Measurements from ENCODE around the gene PNCK.
"Not testable (repeated sequence)": the region's sequence is repeated elsewhere in the genome, so short reads cannot be mapped to it uniquely, and the experiment has no call there.

PNCK gene

DNA sequence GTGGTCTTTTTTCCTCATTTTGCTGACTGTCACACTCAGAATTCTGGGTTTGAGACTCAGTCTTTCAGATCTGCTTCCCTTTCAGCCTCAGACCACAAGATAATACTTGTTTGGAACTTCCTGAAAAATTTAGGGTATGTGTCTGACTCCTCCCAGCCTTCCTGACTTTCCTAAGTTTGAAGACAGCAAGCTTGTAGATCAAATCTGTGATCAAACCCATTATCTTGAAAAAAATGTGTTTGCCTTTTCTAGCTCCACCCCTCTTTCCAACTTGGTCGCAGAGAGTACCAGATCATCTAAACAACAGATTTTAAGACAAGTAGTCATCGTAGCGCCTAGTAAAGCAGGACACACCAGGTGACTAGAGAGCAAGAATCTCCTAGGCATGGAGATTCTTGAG, 40.6 kb upstream of the PNCK start:
- H3K4me1 ChIP-seq (ENCODE audit: control insufficient read depth in 1 of 2, insufficient read depth in 1 of 2, low read depth in 1 of 2, low read length in 1 of 2), result no peaks in the 10 kb centered on the region
- peaks cover 61% of the 10 kb centered on the region for H3K36me3 ChIP-seq
- H3K27ac ChIP-seq, result no peak overlapping the region
- H3K9me3 ChIP-seq, result no peaks in the 10 kb centered on the region
- H3K27me3 ChIP-seq, result no peaks in the 10 kb centered on the region
- TF ChIP-seq, protein P1, sequence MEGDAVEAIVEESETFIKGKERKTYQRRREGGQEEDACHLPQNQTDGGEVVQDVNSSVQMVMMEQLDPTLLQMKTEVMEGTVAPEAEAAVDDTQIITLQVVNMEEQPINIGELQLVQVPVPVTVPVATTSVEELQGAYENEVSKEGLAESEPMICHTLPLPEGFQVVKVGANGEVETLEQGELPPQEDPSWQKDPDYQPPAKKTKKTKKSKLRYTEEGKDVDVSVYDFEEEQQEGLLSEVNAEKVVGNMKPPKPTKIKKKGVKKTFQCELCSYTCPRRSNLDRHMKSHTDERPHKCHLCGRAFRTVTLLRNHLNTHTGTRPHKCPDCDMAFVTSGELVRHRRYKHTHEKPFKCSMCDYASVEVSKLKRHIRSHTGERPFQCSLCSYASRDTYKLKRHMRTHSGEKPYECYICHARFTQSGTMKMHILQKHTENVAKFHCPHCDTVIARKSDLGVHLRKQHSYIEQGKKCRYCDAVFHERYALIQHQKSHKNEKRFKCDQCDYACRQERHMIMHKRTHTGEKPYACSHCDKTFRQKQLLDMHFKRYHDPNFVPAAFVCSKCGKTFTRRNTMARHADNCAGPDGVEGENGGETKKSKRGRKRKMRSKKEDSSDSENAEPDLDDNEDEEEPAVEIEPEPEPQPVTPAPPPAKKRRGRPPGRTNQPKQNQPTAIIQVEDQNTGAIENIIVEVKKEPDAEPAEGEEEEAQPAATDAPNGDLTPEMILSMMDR (IDR thresholded peaks at IDR 0.05), result no peak
- H3K4me3 ChIP-seq (ENCODE audit: low read depth in 1 of 2, low read length in 1 of 2), result no peak overlapping the region

DNA sequence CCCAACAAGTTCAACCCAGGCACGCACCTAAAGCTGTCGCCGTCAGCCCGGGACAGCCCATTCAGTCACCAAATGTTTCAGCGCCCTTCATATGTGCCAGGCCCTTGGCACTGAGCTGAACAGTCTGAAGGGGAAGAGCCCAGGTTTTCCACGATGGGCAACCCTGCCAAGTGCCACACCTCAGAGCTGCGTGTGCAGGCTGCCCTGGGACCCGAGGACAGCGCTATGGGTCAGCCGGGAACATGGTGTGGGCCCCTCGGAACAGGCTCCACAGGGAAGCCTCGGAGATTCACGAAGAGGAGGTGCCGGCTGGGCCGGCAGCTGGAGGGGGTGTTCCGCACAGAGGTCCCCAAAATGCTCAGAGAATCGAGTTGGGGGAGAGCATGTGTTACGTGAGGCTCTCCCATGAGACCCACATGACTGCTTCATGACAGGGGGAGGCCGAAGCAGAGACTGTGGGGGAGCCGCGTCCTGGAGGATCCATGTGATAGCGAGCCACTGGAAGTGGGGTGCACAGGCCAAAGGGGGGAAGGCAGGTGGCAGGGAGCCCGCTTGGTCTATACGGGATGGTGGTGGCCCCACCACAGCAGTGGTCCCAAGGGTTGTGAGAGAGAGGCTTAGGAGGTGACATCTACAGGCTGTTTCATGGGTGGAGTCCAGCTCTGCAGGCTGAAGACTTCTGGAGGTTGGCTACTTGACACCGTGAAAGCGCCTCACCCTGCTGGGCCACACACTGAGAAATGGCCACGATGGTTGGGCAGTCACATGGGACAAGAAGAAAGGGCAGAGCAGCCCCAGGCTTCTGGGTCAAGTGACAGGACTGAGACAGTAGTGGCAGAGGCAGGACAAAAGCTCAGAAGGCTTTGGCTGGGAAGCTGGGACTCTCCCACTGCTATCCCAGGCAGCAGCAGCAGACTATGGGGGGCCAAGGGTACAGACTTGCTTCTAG, 36.4 kb upstream of the PNCK start:
- TF ChIP-seq, protein P1 (IDR thresholded peaks at IDR 0.05), result no peak
- H3K9me3 ChIP-seq, result no peaks in the 10 kb centered on the region
- no peaks in the 10 kb centered on the region for H3K4me1 ChIP-seq (ENCODE audit: control insufficient read depth in 1 of 2, insufficient read depth in 1 of 2, low read depth in 1 of 2, low read length in 1 of 2)
- no peak overlapping the region for H3K4me3 ChIP-seq (ENCODE audit: low read depth in 1 of 2, low read length in 1 of 2)
- H3K27ac ChIP-seq, result no peak overlapping the region
- no peaks in the 10 kb centered on the region for H3K27me3 ChIP-seq
- peaks cover 56% of the 10 kb centered on the region for H3K36me3 ChIP-seq

DNA sequence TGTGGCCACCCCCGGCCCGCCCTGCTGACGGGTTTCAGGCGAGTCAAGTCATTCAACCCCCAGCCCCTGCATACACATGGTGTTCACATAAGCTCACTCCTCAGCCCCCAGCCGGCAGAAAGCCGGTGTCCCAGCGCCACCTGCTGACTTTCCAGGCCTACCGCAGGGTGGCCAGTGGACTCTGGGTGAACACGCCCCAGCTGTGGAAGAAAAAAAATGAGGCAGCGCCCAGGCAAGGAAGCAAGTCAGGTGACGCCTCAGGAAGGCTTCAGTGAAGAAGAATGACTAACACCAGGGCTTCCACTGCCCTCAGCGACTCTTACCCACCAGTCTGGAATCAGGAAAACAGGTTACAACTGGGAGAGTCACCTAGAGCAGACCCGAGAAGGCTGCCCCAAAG, 34.8 kb upstream of the PNCK start:
- no peak overlapping the region for H3K27ac ChIP-seq
- peaks cover 61% of the 10 kb centered on the region for H3K36me3 ChIP-seq
- TF ChIP-seq, protein P1 (IDR thresholded peaks at IDR 0.05), result no peak
- no peaks in the 10 kb centered on the region for H3K27me3 ChIP-seq
- H3K9me3 ChIP-seq, result no peaks in the 10 kb centered on the region
- H3K4me3 ChIP-seq (ENCODE audit: low read depth in 1 of 2, low read length in 1 of 2), result no peak overlapping the region
- no peaks in the 10 kb centered on the region for H3K4me1 ChIP-seq (ENCODE audit: control insufficient read depth in 1 of 2, insufficient read depth in 1 of 2, low read depth in 1 of 2, low read length in 1 of 2)

DNA sequence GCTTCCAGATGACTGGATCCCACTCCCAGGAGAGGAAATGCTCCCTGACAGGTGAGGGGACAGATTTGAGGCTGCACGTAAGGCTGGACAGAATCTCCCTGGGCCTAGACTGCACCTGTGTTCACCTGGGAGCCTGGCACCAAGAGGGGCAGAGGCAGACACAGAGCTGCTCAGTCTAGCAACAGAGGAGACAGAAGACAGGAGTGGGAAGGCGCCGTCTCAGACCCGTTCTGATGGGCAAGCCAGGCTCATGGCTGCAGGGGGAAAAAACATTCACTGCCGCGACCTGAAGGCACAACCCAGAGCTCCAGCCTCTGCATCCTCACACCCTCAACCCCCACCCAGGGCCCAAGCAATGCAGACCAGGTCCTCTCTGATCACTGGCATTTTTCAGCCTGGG, 33.8 kb upstream of the PNCK start:
- no peaks in the 10 kb centered on the region for H3K4me1 ChIP-seq (ENCODE audit: control insufficient read depth in 1 of 2, insufficient read depth in 1 of 2, low read depth in 1 of 2, low read length in 1 of 2)
- peaks cover 61% of the 10 kb centered on the region for H3K36me3 ChIP-seq
- no peaks in the 10 kb centered on the region for H3K9me3 ChIP-seq
- no peaks in the 10 kb centered on the region for H3K27me3 ChIP-seq
- no peak overlapping the region for H3K27ac ChIP-seq
- TF ChIP-seq, protein P1 (IDR thresholded peaks at IDR 0.05), result no peak
- H3K4me3 ChIP-seq (ENCODE audit: low read depth in 1 of 2, low read length in 1 of 2), result no peak overlapping the region

DNA sequence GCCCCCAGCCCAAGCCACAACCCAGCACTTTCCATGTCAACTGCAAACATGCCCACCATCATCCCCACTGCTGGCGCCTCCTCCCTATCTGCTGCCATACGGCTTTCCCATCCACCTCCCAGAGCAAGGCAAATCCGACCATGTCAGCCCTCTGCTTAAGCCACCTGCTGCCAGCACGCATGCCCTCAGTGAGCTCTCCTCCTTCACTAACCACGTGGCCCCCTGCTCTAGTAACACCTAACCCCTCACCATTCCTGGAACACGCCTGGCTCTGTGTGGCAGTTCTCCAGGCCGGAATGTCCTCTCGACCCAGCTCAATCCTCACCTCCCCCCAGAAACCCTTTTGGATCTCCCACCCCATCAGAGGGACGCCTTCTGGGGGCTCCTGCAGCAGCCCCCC, 33.2 kb upstream of the PNCK start:
- Histone ChIP-seq H3K27me3 (no peaks in the 10 kb centered on the region), H3K9me3 (no peaks in the 10 kb centered on the region), H3K27ac (no peak overlapping the region), H3K4me3 (ENCODE audit: low read depth in 1 of 2, low read length in 1 of 2) (no peak overlapping the region), H3K36me3 (peaks cover 65% of the 10 kb centered on the region), H3K4me1 (ENCODE audit: control insufficient read depth in 1 of 2, insufficient read depth in 1 of 2, low read depth in 1 of 2, low read length in 1 of 2) (no peaks in the 10 kb centered on the region)
- TF ChIP-seq, protein P1 (IDR thresholded peaks at IDR 0.05), result no peak

DNA sequence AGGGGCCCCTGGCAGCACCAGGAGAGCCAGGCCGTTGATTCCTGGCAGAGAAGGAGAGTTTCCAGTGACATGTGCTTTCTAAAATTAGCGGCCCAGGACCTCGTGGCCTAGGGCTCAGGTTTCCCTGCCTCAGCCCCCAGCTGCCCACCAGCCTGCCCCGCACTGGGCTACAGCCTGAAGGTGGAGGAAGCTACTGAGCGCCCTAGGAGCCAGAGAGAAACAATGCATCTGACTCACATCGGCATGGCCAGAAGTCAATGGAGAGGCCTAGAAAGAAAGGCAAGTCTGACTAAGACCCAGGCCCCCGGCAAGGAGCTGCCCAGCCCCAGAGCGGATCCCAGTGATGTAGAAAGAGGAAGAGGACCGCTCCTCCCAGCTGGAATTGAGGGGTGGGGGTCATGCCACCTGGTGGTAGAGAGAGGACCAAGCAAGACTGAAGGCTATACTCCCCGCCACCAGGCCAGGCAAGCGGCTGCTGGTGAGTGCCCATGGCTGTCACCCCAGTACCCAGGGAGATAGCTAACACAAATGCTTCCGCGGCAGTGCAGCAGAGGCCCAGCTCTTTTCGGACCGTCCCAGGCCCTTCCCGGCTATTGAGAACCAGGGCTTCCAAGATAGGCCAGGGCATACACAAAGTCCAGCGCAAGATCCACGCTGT, 31.9 kb upstream of the PNCK start:
- not testable (repeated sequence) for H3K9me3 ChIP-seq

DNA sequence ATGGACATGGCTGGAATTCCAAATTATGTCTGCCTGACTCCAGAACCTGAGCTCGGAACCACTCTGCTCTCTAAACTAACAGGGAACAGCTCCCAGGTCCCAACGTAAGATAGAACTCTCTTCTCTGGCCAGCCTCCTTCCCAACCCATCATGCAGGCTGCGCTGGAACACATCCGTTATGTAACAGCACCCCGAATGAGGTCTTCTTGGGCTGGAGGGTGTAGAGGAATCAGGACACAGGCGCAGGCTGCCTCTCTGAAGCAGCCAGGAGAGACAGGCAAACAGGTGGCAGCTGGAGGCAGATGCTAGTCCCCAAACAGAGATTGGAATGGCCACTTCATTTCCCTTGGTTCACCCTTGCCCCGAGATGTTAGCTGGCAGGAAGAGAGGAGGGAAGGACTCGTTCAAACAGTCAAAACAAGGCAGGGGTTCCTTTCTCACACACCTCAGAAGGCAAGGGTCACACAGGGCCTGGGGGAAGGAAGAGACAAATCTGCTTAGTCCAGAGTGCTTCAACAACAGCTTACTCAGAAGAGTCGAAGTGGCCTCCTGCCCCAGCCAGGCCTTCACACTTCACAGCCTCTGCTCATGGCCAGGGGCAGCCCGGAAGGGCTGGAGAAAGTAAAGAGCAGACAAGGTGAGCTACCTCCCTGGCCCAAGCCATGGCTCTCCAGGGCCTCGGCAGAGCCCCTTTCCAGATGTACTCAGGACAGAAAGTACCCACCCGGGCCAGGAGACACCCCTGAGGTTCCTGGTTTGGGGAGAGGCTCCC, 31.2 kb upstream of the PNCK start:
- H3K36me3 ChIP-seq, result peaks cover 68% of the 10 kb centered on the region
- not testable (repeated sequence) for H3K4me3 ChIP-seq (ENCODE audit: low read depth in 1 of 2, low read length in 1 of 2); H3K9me3 ChIP-seq; H3K4me1 ChIP-seq (ENCODE audit: control insufficient read depth in 1 of 2, insufficient read depth in 1 of 2, low read depth in 1 of 2, low read length in 1 of 2); H3K27me3 ChIP-seq; H3K27ac ChIP-seq

More for the DNA sequence above, 31.9 kb upstream of the PNCK start:
- not testable (repeated sequence) for H3K4me3 ChIP-seq (ENCODE audit: low read depth in 1 of 2, low read length in 1 of 2); H3K27me3 ChIP-seq; H3K4me1 ChIP-seq (ENCODE audit: control insufficient read depth in 1 of 2, insufficient read depth in 1 of 2, low read depth in 1 of 2, low read length in 1 of 2); H3K27ac ChIP-seq
- peaks cover 68% of the 10 kb centered on the region for H3K36me3 ChIP-seq
